Endothelial cell of umbilical vein (primary cell): ENCODE measurements around the gene BCAS3. TPM values are rescaled to one million over a fixed set of nuclear protein-coding genes. Genes with fewer than 3 reads are reported as not detected.

Experiments used
- BruUV-seq: library from RNA; stranded (reverse); fragments of 400-500 nt; replicated peaks from 2 replicates; lab custom pipeline; 2021; lab: Mats Ljungman, UMichigan
- CTCF ChIA-PET: fragments of 300-600, 350-600 bp; sonication (Branson Sonifier 250); formaldehyde crosslinking; loops from one replicate; lab custom pipeline; 2021; ENCODE audit warnings: antibody characterized with exemption, inconsistent platforms; lab: Charles Lee
- POLR2A ChIA-PET: fragments of 300-600, 350-600 bp; sonication (Branson Sonifier 250); formaldehyde crosslinking; loops from one replicate; lab custom pipeline; 2021; ENCODE audit warnings: antibody characterized with exemption, inconsistent platforms; lab: Charles Lee
- DNase-seq: peaks from one replicate; pipeline ENCODE4 v3.0.0-alpha.2; 2011; ENCODE audit warnings: low read depth, low spot score
- FAIRE-seq: peaks from 2 replicates; lab custom pipeline; 2011; peaks lifted over from hg19 to GRCh38; lab: Jason Lieb, UNC
- H2AFZ ChIP-seq: 2 replicates; pipeline ENCODE4 v1.6.0; 2012; ENCODE audit warnings: low read depth, low read length, control low read depth, inconsistent platforms
- H3K27ac ChIP-seq: 2 replicates; pipeline ENCODE4 v1.5.1; 2011; ENCODE audit warnings: low read depth, mild to moderate bottlenecking, control low read depth, low read length, moderate library complexity; ENCODE audit not compliant: insufficient read depth
- H3K27me3 ChIP-seq, 2 experiments: 2 replicates each; pipeline versions ENCODE4 v1.6.0 to v1.6.1; 2011; ENCODE audit warnings: low read length in 2 of 2, mixed read lengths in 1 of 2; ENCODE audit not compliant: control insufficient read depth in 2 of 2, insufficient read depth in 2 of 2
- H3K36me3 ChIP-seq, 2 experiments: 2 replicates in 1 of 2; 3 replicates in 1 of 2; pipeline ENCODE4 v1.5.1; 2011; ENCODE audit warnings: low read length in 2 of 2, mild to moderate bottlenecking in 1 of 2, moderate library complexity in 1 of 2; ENCODE audit not compliant: control insufficient read depth in 2 of 2, insufficient read depth in 2 of 2; ENCODE audit errors: extremely low read depth in 1 of 2
- H3K4me1 ChIP-seq: 3 replicates; pipeline ENCODE4 v1.5.1; 2011; ENCODE audit warnings: mild to moderate bottlenecking, low read length; ENCODE audit not compliant: control insufficient read depth, insufficient read depth; ENCODE audit errors: extremely low read depth
- H3K4me2 ChIP-seq: 2 replicates; pipeline ENCODE4 v1.6.1; 2011; ENCODE audit warnings: low read length, control low read depth, mixed read lengths; ENCODE audit not compliant: insufficient read depth
- H3K4me3 ChIP-seq, 3 experiments: fragments of 200-600 bp in 1 of 3; sonication (generic), shearing (Covaris generic) in 1 of 3; replicated peaks in 1 of 3; 2 replicates each; pipeline ENCODE4 v1.5.1; 2011 to 2016; ENCODE audit warnings: control low read depth in 3 of 3, low read length in 3 of 3, mild to moderate bottlenecking in 2 of 3, inconsistent platforms in 1 of 3, low read depth in 1 of 3, moderate library complexity in 1 of 3; ENCODE audit not compliant: insufficient read depth in 1 of 3
- H3K79me2 ChIP-seq: 2 replicates; pipeline ENCODE4 v1.6.0; 2012; ENCODE audit warnings: low read length, inconsistent platforms; ENCODE audit not compliant: control insufficient read depth, insufficient read depth
- H3K9ac ChIP-seq: replicated peaks from 2 replicates; pipeline ENCODE3; 2011; ENCODE audit warnings: low read length, control low read depth; ENCODE audit not compliant: insufficient read depth; ENCODE audit errors: extremely low read depth
- H3K9me1 ChIP-seq: replicated peaks from 3 replicates; pipeline ENCODE4 v1.6.0; 2011; ENCODE audit warnings: mild to moderate bottlenecking, low read length; ENCODE audit not compliant: control insufficient read depth, insufficient read depth; ENCODE audit errors: extremely low read depth
- H3K9me3 ChIP-seq: replicated peaks from 2 replicates; pipeline ENCODE4 v1.5.1; 2012; ENCODE audit warnings: low read length, inconsistent platforms; ENCODE audit not compliant: control insufficient read depth, insufficient read depth
- H4K20me1 ChIP-seq: replicated peaks from 2 replicates; pipeline ENCODE3; 2011; ENCODE audit warnings: mild to moderate bottlenecking, low read length; ENCODE audit not compliant: control insufficient read depth, insufficient read depth; ENCODE audit errors: extremely low read depth
- CTCF ChIP-seq, 2 donors: IDR thresholded peaks; 1 replicate in 1 of 2; 2 replicates in 1 of 2; pipeline ENCODE4 v1.5.1; 2011; ENCODE audit warnings: low read length in 2 of 2, mild to moderate bottlenecking in 2 of 2, moderate library complexity in 2 of 2, control low read depth in 1 of 2, inconsistent platforms in 1 of 2, low read depth in 1 of 2; ENCODE audit not compliant: insufficient read depth in 1 of 2; ENCODE audit errors: extremely low read depth in 1 of 2
- EZH2 ChIP-seq: IDR thresholded peaks from 2 replicates; pipeline ENCODE4 v1.6.1; 2012; ENCODE audit warnings: borderline replicate concordance, low read depth, mild to moderate bottlenecking, moderate library complexity, low read length, inconsistent platforms; ENCODE audit not compliant: severe bottlenecking
- FOS ChIP-seq: IDR thresholded peaks from 2 replicates; pipeline ENCODE4 v1.6.1; 2011; ENCODE audit warnings: mild to moderate bottlenecking, low read length, moderate library complexity, borderline replicate concordance; ENCODE audit not compliant: insufficient read depth
- GATA2 ChIP-seq: IDR thresholded peaks from 2 replicates; pipeline ENCODE4 v1.7.0; 2011; ENCODE audit warnings: low read depth, mild to moderate bottlenecking, moderate library complexity, mixed read lengths, low read length; ENCODE audit not compliant: insufficient read length, insufficient read depth
- JUN ChIP-seq: IDR thresholded peaks from 2 replicates; pipeline ENCODE4 v1.6.1; 2011; ENCODE audit warnings: borderline replicate concordance, low read depth; ENCODE audit not compliant: insufficient read length, insufficient read depth
- MYC ChIP-seq: IDR thresholded peaks from one replicate; pipeline ENCODE4 v1.6.1; 2011; ENCODE audit warnings: mild to moderate bottlenecking, low read depth, low read length
- POLR2A ChIP-seq: IDR thresholded peaks from 2 replicates; pipeline ENCODE4 v1.6.1; 2012; ENCODE audit warnings: low read depth, mild to moderate bottlenecking, control low read depth, low read length
- POLR2AphosphoS5 ChIP-seq: IDR thresholded peaks from 2 replicates; pipeline ENCODE4 v1.6.1; 2012; ENCODE audit warnings: low read depth, mild to moderate bottlenecking, control low read depth, low read length, moderate library complexity; ENCODE audit not compliant: insufficient read depth
- dilution Hi-C: fragments of 300-500 bp; cut with MboI; formaldehyde crosslinking; loops from one replicate; pipeline ENCODE4 v1.15.0; 2019; ENCODE audit warnings: low sequenced_read_pairs; ENCODE audit not compliant: extremely low pct_ligation_motif_present
- intact Hi-C: fragments of 100-400 bp; cut with micrococcal nuclease; formaldehyde crosslinking; loops from one replicate; pipeline ENCODE4 v1.10.0; 2022
- polyA plus RNA-seq, 4 experiments: library from polyadenylated mRNA; depleted of rRNA in 3 of 4; stranded (reverse) in 3 of 4; unstranded in 1 of 4; fragments of >200 nt; gene quantifications; 2 replicates each; pipeline versions ENCODE4 v1.2.1 to v1.2.3, GENCODE V29; 2011 to 2012; ENCODE audit warnings: missing spikeins in 1 of 4
- total RNA-seq: library from RNA; stranded (reverse); gene quantifications from 2 replicates; pipeline ENCODE4 v1.2.3, GENCODE V29; 2021
- TF ChIP-seq, protein P1 (sequence below): IDR thresholded peaks from 2 replicates; pipeline ENCODE4 v1.6.1; 2011; ENCODE audit not compliant: insufficient read depth, insufficient read length

BCAS3 gene
- total and polyA plus RNA-seq, 2 donors (not counting 3 experiments of a cell fraction or from before 2014, with no cell fraction given): 8.2 to 16.0 TPM

GRCh38 chr17:61206922-61207321 lies 529.3 kb downstream of the BCAS3 start:
- H3K4me2 ChIP-seq: no peak overlapping the region
- H3K9ac ChIP-seq: no peak overlapping the region
- CTCF ChIA-PET: no interaction called here
- H3K4me3 ChIP-seq: no peak overlapping the region
- H3K4me1 ChIP-seq: no peaks in the 10 kb centered on the region
- H3K27ac ChIP-seq: no peak overlapping the region
- H4K20me1 ChIP-seq: no peaks in the 10 kb centered on the region
- dilution Hi-C loops: no loop called here
- no peaks in the 10 kb centered on the region for H3K36me3 ChIP-seq
- no peak overlapping the region for H2AFZ ChIP-seq
- POLR2A ChIA-PET: no interaction called here
- BruUV-seq: no TSS peak
- no peak for FAIRE-seq
- intact Hi-C loops: no loop called here
- no peaks in the 10 kb centered on the region for H3K9me1 ChIP-seq
- no peak for DNase-seq
- H3K9me3 ChIP-seq: no peaks in the 10 kb centered on the region
- peaks cover 1 to 4% of the 10 kb centered on the region in 2 experiments for H3K27me3 ChIP-seq
- TF ChIP-seq POLR2AphosphoS5: no peak
- no peaks in the 10 kb centered on the region for H3K79me2 ChIP-seq

DNA sequence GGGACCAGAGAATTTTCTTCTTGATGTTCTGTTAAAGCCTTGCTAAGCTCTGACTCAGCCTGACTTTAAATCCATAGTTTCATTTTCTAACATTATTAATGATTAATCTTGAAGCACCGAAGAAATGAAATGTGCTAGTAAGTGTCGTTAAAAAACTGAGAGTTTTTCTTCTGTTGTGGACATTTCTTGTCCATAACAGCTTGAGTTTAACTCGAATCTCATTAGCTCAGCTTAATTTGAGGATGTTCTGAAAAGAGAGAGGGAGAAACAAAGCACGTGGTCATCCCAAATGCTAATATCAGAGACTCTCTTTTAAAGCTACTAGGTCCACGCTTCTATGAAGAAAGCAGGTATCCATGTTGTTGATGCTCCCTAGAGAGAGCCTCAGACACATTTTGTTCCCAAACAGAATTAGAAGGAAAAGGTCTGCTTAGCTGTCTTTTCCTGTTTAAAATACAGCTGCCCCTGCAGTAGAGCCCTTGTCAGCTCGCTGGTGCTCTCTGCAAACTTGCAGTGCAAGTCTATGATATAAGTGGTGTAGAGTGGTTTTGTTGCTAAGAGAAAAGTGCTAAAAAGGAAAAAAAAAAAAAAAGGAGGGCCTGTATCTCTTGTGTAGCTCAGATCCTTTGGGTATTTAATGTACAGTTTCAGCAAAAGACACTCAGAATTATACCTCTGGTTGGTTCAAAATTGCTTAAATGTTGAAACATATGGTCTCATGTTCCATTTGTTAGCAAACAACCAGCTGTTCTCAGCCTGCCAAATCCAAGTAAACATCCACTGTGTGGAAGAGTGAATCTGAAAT lies 530.9 kb downstream of the BCAS3 start:
- intact Hi-C loops: no loop called here
- FAIRE-seq (no peak), DNase-seq (no peak)
- CTCF ChIA-PET: interaction anchor here (0.6 kb wide), 1 partner anchor 22 kb away, joined by 4 read pairs; no protein-coding TSS in a partner anchor
- no peaks in the 10 kb centered on the region for H3K79me2 ChIP-seq
- H3K4me3 ChIP-seq: no peak overlapping the region
- POLR2A ChIA-PET: no interaction called here
- BruUV-seq: no TSS peak
- no peaks in the 10 kb centered on the region for H4K20me1 ChIP-seq
- H3K4me1 ChIP-seq: no peaks in the 10 kb centered on the region
- no peak overlapping the region for H3K9ac ChIP-seq
- dilution Hi-C loops: no loop called here
- H3K27me3 ChIP-seq: peaks cover 1 to 4% of the 10 kb centered on the region in 2 experiments
- no peak overlapping the region for H3K27ac ChIP-seq
- no peaks in the 10 kb centered on the region for H3K9me1 ChIP-seq
- H3K4me2 ChIP-seq: no peak overlapping the region
- no peak overlapping the region for H2AFZ ChIP-seq
- H3K36me3 ChIP-seq: no peaks in the 10 kb centered on the region
- TF ChIP-seq GATA2: no peak
- TF ChIP-seq, protein P1, sequence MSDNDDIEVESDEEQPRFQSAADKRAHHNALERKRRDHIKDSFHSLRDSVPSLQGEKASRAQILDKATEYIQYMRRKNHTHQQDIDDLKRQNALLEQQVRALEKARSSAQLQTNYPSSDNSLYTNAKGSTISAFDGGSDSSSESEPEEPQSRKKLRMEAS: no peak
- no peak for TF ChIP-seq JUN
- TF ChIP-seq FOS: no peak
- no peak for TF ChIP-seq CTCF (IDR thresholded peaks at IDR 0.05; ENCODE audit: extremely low read depth in 1 of 2, insufficient read depth in 1 of 2, low read depth in 1 of 2, low read length in 2 of 2)
- TF ChIP-seq MYC: no peak
- TF ChIP-seq POLR2AphosphoS5: no peak
- TF ChIP-seq EZH2: no peak
- no peak for TF ChIP-seq POLR2A
- H3K9me3 ChIP-seq: no peaks in the 10 kb centered on the region
